Stimulated activated naive B cell treated with anti-CD40 and anti-IgM and Interleukin-4, amounts not matched to agents 10 μg/mL and 1 μg/mL and 100 μg/mL, for 72 hours (primary cell): ENCODE results near the gene DCTN5.
"Not testable (repeated sequence)": the region's sequence is repeated elsewhere in the genome, so short reads cannot be mapped to it uniquely, and the experiment has no call there.

ENCODE experiments used
- ATAC-seq, 2 donors: fragments of 150-1000 bp; cut with Tn5 transposase; replicated peaks; 2 replicates each; pipeline ENCODE4 v1.10.0; 2021; ENCODE audit warnings: moderate library complexity in 1 of 2
- DNase-seq: peaks from one replicate; pipeline ENCODE4 v3.0.0; 2021
- H3K27ac Mint-ChIP-seq: one replicate; pipeline ENCODE4 v1.8.0; 2022; ENCODE audit warnings: mild to moderate bottlenecking, mixed read lengths
- H3K27me3 Mint-ChIP-seq, 2 donors: one replicate each; pipeline ENCODE4 v1.8.0; 2022; ENCODE audit warnings: mixed read lengths in 2 of 2
- H3K36me3 Mint-ChIP-seq, 2 donors: one replicate each; pipeline ENCODE4 v1.8.0; 2022; ENCODE audit warnings: mixed read lengths in 2 of 2, mild to moderate bottlenecking in 1 of 2
- H3K4me1 Mint-ChIP-seq, 2 donors: one replicate each; pipeline ENCODE4 v1.8.0; 2022; ENCODE audit warnings: mixed read lengths in 2 of 2, mild to moderate bottlenecking in 1 of 2
- H3K4me3 Mint-ChIP-seq, 2 donors: one replicate each; pipeline ENCODE4 v1.8.0; 2022; ENCODE audit warnings: mild to moderate bottlenecking in 2 of 2, mixed read lengths in 2 of 2, moderate library complexity in 1 of 2
- H3K9me3 Mint-ChIP-seq, 2 donors: one replicate each; pipeline ENCODE4 v1.8.0; 2022; ENCODE audit warnings: mixed read lengths in 2 of 2, mild to moderate bottlenecking in 1 of 2

DCTN5 gene

GRCh38 chr16:23710504-23710903 lies 69.2 kb downstream of the DCTN5 start:
- Mint-ChIP-seq H3K27me3 (peaks cover 54 to 75% of the 10 kb centered on the region in 2 donors), H3K4me1 (no peaks in the 10 kb centered on the region), H3K27ac (no peak overlapping the region), H3K36me3 (peaks cover 4 to 7% of the 10 kb centered on the region in 2 donors), H3K9me3 (peaks cover 8 to 11% of the 10 kb centered on the region in 2 donors), H3K4me3 (no peak overlapping the region)
- ATAC-seq: no peak
- no peak for DNase-seq

GRCh38 chr16:23711785-23712184 lies 70.5 kb downstream of the DCTN5 start:
- DNase-seq: no peak
- Mint-ChIP-seq H3K27ac (no peak overlapping the region), H3K27me3 (peaks cover 52 to 68% of the 10 kb centered on the region in 2 donors), H3K4me1 (no peaks in the 10 kb centered on the region), H3K9me3 (peaks cover 8 to 11% of the 10 kb centered on the region in 2 donors), H3K4me3 (no peak overlapping the region), H3K36me3 (peaks cover 4 to 7% of the 10 kb centered on the region in 2 donors)
- ATAC-seq: no peak

- Mint-ChIP-seq H3K9me3 (peaks cover 8 to 11% of the 10 kb centered on the region in 2 donors), H3K27ac (no peak within 1 kb of the TSS), H3K4me3 (no peak within 1 kb of the TSS), H3K27me3 (peaks cover 57 to 76% of the 10 kb centered on the region in 2 donors), H3K4me1 (no peaks in the 10 kb centered on the region), H3K36me3 (peaks cover 4 to 7% of the 10 kb centered on the region in 2 donors)
- DNase-seq: no peak
- ATAC-seq: no peak
These were observed 71.7 kb downstream of the DCTN5 start, which contains the start of gene ERN2 for GRCh38 chr16:23712976-23713375. Gene ERN2 (minus strand): TSS chr16:23713222. CDS start chr16:23713187, 35 bp downstream.

- Mint-ChIP-seq H3K27me3 (peaks cover 44 to 64% of the 10 kb centered on the region in 2 donors), H3K36me3 (no peaks in the 10 kb centered on the region), H3K27ac (no peak overlapping the region), H3K4me3 (no peak overlapping the region), H3K4me1 (no peaks in the 10 kb centered on the region), H3K9me3 (peaks cover 0 to 1% of the 10 kb centered on the region in 2 donors)
- DNase-seq: no peak
- ATAC-seq: no peak
These were observed 75.2 kb downstream of the DCTN5 start for GRCh38 chr16:23716484-23716883.

- not testable (repeated sequence) for H3K27ac Mint-ChIP-seq, H3K36me3 Mint-ChIP-seq, H3K4me3 Mint-ChIP-seq, H3K9me3 Mint-ChIP-seq, H3K4me1 Mint-ChIP-seq, ATAC-seq, DNase-seq
- H3K27me3 Mint-ChIP-seq: peaks cover 8 to 20% of the 10 kb centered on the region in 2 donors
These were observed 81.5 kb downstream of the DCTN5 start for GRCh38 chr16:23722613-23723240.

GRCh38 chr16:23724096-23724784 lies 83.0 kb downstream of the DCTN5 start:
- Mint-ChIP-seq H3K36me3 (peaks cover 0 to 4% of the 10 kb centered on the region in 2 donors), H3K27ac (no peak overlapping the region), H3K27me3 (peaks cover 4 to 15% of the 10 kb centered on the region in 2 donors), H3K4me3 (no peak overlapping the region), H3K9me3 (peaks cover 6 to 7% of the 10 kb centered on the region in 2 donors), H3K4me1 (peaks cover 4 to 5% of the 10 kb centered on the region in 2 donors)
- no peak for DNase-seq
- no peak for ATAC-seq

GRCh38 chr16:23724785-23725131 lies 83.5 kb downstream of the DCTN5 start:
- DNase-seq (no peak), ATAC-seq (no peak)
- Mint-ChIP-seq H3K4me3 (no peak overlapping the region), H3K4me1 (peaks cover 4 to 5% of the 10 kb centered on the region in 2 donors), H3K27ac (no peak overlapping the region), H3K36me3 (peaks cover 0 to 4% of the 10 kb centered on the region in 2 donors), H3K9me3 (peaks cover 6 to 7% of the 10 kb centered on the region in 2 donors), H3K27me3 (peaks cover 6 to 16% of the 10 kb centered on the region in 2 donors)

- H3K4me1 Mint-ChIP-seq: peaks cover 4 to 5% of the 10 kb centered on the region in 2 donors
- DNase-seq (no peak), ATAC-seq (no peak)
- peaks cover 0 to 4% of the 10 kb centered on the region in 2 donors for H3K36me3 Mint-ChIP-seq
- H3K4me3 Mint-ChIP-seq: no peak overlapping the region
- peaks cover 5 to 6% of the 10 kb centered on the region in 2 donors for H3K9me3 Mint-ChIP-seq
- peaks cover 8 to 17% of the 10 kb centered on the region in 2 donors for H3K27me3 Mint-ChIP-seq
- no peak overlapping the region for H3K27ac Mint-ChIP-seq
These were observed 85.4 kb downstream of the DCTN5 start for GRCh38 chr16:23726710-23727109.
